Cardiac ventricle fibroblast (primary cell): ENCODE measurements around the gene EGR4. TPM values are rescaled to one million over a fixed set of nuclear protein-coding genes. Genes with fewer than 3 reads are reported as not detected.

Source experiments
- total RNA-seq: library from RNA; depleted of rRNA; stranded (reverse); fragments of >200 nt; gene quantifications from 2 replicates; pipeline ENCODE4 v1.2.3, GENCODE V29; 2015

The EGR4 gene
- not detected in 2 replicates for total RNA-seq

DNA sequence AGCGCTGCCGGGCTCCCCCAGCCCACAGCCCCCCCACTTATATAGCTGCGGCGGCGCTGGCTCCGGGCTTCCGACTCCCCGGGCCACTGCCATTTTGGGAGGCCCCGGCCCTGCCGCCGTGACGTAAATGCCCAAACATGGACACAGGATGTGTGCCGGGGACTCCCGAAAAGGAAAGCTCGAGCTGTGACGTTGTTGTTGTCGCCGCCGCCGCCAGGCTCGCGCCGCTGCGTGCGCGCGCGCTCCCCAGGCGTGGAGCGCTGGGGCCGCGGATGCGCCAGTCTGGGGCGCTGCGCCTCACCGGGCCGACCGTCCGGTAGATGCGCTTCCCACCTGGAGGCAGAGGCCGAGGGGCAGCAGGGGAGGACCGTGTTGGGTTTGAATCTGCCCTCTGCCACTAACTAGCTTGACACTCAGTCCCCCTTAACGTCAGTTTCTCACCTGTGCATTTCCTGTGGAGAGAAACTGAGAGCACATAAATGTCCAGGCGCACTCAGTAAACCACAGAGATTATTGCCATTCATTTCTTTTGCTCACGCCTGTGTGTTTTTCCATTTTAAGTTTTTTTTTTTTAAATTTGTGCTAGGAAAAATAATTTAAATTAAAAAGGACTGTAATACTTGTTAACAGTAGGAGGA lies at the start of gene EGR4:
Gene EGR4, minus strand, starts transcription at position 15 of the 638 bp plus-strand sequence. CDS start 231 bp downstream, outside the sequence.

DNA sequence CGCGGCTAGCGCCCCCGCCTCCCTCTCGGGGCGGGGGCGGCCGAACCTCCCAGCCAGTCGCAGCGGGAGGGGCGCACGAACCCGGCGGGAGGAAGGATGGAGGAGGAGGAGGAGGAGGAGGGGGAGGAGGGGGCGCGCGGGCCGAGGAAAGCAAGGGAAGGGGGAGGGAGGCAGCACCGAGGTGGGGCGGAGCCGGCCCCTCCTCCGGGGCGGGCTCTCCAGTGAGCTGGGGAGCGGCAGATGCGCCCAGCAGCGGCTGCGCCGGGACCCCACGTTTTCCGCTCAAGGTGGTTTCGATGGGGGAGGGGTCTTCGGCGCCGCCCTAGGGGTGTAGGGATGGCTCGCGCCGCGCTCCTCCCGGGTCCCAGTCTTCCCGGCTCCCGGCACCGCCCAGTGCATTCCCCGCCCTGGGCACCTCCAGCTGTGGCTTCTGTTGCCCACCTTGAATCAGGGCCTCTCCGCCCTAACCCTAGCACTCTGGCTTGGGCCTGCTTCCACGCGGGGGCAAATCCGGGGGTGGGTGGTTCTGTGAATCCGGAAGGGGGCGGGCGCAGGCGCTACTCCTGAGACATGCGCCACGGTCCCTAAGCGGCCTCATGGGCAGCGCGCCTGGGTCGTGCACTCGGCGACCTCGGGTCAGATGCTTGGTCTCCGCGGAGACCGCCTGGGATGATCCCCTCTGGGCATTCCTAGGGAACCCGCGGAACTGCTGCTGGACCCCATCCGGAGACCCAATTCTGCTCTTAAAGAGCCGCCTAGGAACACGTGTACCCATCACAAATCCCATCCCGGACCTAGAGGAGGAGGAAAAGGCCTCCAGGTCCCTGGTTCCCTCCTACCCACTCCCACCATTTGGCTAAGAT lies 8.8 kb downstream of the EGR4 start, which contains the start of gene FBXO41:
Gene FBXO41, minus strand, starts transcription at position 183 of the 863 bp plus-strand sequence. CDS start 14,848 bp downstream, outside the sequence.

Other genes starting within 250 kb of the EGR4 start
- gene SFXN5, start 221.8 kb downstream of the EGR4 start, total RNA-seq, result 10.3 and 15.6 TPM in 2 replicates
- 32.6 and 36.6 TPM in 2 replicates for gene RAB11FIP5, start 180.6 kb downstream of the EGR4 start, total RNA-seq
- gene NOTO, start 91.0 kb downstream of the EGR4 start, total RNA-seq, result not detected in 2 replicates
- gene SMYD5, start 79.3 kb downstream of the EGR4 start, total RNA-seq, result 13.5 and 17.2 TPM in 2 replicates
- 23.9 and 28.3 TPM in 2 replicates for gene PRADC1, start 60.3 kb downstream of the EGR4 start, total RNA-seq
- 202 and 219 TPM in 2 replicates for gene CCT7, start 59.2 kb downstream of the EGR4 start, total RNA-seq
- gene FBXO41, start 9.1 kb downstream of the EGR4 start, total RNA-seq, result 1.7 and 2.4 TPM in 2 replicates
- 8.0 and 10.2 TPM in 2 replicates for gene ALMS1, start 92.3 kb upstream of the EGR4 start, total RNA-seq